ENCODE data around the gene PRDM16. TPM values are rescaled to one million over a fixed set of nuclear protein-coding genes. Genes with fewer than 3 reads are reported as not detected.

The PRDM16 gene
- total RNA-seq, 1 donor, result 6.5 TPM

GRCh38 chr1:3440300-3440681 is 371.3 kb downstream of the PRDM16 start:
- H4K20me1 ChIP-seq (ENCODE audit: insufficient read depth, low read length), result peaks cover 2% of the 10 kb centered on the region
- TF ChIP-seq CTCF (IDR thresholded peaks at IDR 0.05; ENCODE audit: extremely low read depth, low read depth, low read length), result no peak
- H3K9me3 ChIP-seq (ENCODE audit: low read depth, low read length), result no peaks in the 10 kb centered on the region
- H3K4me3 ChIP-seq (ENCODE audit: insufficient read depth, low read length), result no peak overlapping the region
- H3K36me3 ChIP-seq (ENCODE audit: insufficient read depth, low read length), result no peaks in the 10 kb centered on the region
- no peak overlapping the region for H2AFZ ChIP-seq (ENCODE audit: low read length)
- no peak overlapping the region for H3K4me2 ChIP-seq (ENCODE audit: insufficient read depth, low read length)
- peaks cover 35% of the 10 kb centered on the region for H3K27me3 ChIP-seq (ENCODE audit: insufficient read depth, low read length)
- no peak overlapping the region for H3K27ac ChIP-seq (ENCODE audit: low read depth, low read length)
- no peak for DNase-seq (ENCODE audit: insufficient read length, low spot score, missing footprints)
- no peaks in the 10 kb centered on the region for H3K4me1 ChIP-seq (ENCODE audit: insufficient read depth, low read length)
- no peaks in the 10 kb centered on the region for H3K79me2 ChIP-seq (ENCODE audit: insufficient read depth, low read length)

- Histone ChIP-seq H3K4me2 (ENCODE audit: insufficient read depth, low read length) (no peak overlapping the region), H3K4me3 (ENCODE audit: insufficient read depth, low read length) (no peak overlapping the region), H4K20me1 (ENCODE audit: insufficient read depth, low read length) (peaks cover 2% of the 10 kb centered on the region), H3K4me1 (ENCODE audit: insufficient read depth, low read length) (no peaks in the 10 kb centered on the region), H3K36me3 (ENCODE audit: insufficient read depth, low read length) (no peaks in the 10 kb centered on the region), H2AFZ (ENCODE audit: low read length) (no peak overlapping the region), H3K79me2 (ENCODE audit: insufficient read depth, low read length) (no peaks in the 10 kb centered on the region), H3K9me3 (ENCODE audit: low read depth, low read length) (no peaks in the 10 kb centered on the region), H3K27ac (ENCODE audit: low read depth, low read length) (no peak overlapping the region), H3K27me3 (ENCODE audit: insufficient read depth, low read length) (peaks cover 35% of the 10 kb centered on the region)
- no peak for DNase-seq (ENCODE audit: insufficient read length, low spot score, missing footprints)
- no peak for TF ChIP-seq CTCF (IDR thresholded peaks at IDR 0.05; ENCODE audit: extremely low read depth, low read depth, low read length)
These were observed 371.9 kb downstream of the PRDM16 start for GRCh38 chr1:3440711-3441409.

- Histone ChIP-seq H3K4me1 (ENCODE audit: insufficient read depth, low read length) (no peaks in the 10 kb centered on the region), H3K27me3 (ENCODE audit: insufficient read depth, low read length) (peaks cover 35% of the 10 kb centered on the region), H2AFZ (ENCODE audit: low read length) (no peak overlapping the region), H3K4me3 (ENCODE audit: insufficient read depth, low read length) (no peak overlapping the region), H3K27ac (ENCODE audit: low read depth, low read length) (no peak overlapping the region), H4K20me1 (ENCODE audit: insufficient read depth, low read length) (peaks cover 2% of the 10 kb centered on the region), H3K4me2 (ENCODE audit: insufficient read depth, low read length) (no peak overlapping the region), H3K36me3 (ENCODE audit: insufficient read depth, low read length) (no peaks in the 10 kb centered on the region), H3K79me2 (ENCODE audit: insufficient read depth, low read length) (no peaks in the 10 kb centered on the region), H3K9me3 (ENCODE audit: low read depth, low read length) (no peaks in the 10 kb centered on the region)
- TF ChIP-seq CTCF (IDR thresholded peaks at IDR 0.05; ENCODE audit: extremely low read depth, low read depth, low read length), result no peak
- DNase-seq (ENCODE audit: insufficient read length, low spot score, missing footprints), result no peak
These were observed 372.4 kb downstream of the PRDM16 start for GRCh38 chr1:3441410-3441847.

GRCh38 chr1:3441880-3442279 is 372.9 kb downstream of the PRDM16 start:
- no peaks in the 10 kb centered on the region for H3K4me1 ChIP-seq (ENCODE audit: insufficient read depth, low read length)
- no peaks in the 10 kb centered on the region for H3K79me2 ChIP-seq (ENCODE audit: insufficient read depth, low read length)
- peaks cover 35% of the 10 kb centered on the region for H3K27me3 ChIP-seq (ENCODE audit: insufficient read depth, low read length)
- no peak for DNase-seq (ENCODE audit: insufficient read length, low spot score, missing footprints)
- H3K9me3 ChIP-seq (ENCODE audit: low read depth, low read length), result no peaks in the 10 kb centered on the region
- no peak overlapping the region for H3K4me3 ChIP-seq (ENCODE audit: insufficient read depth, low read length)
- H2AFZ ChIP-seq (ENCODE audit: low read length), result no peak overlapping the region
- peaks cover 2% of the 10 kb centered on the region for H4K20me1 ChIP-seq (ENCODE audit: insufficient read depth, low read length)
- H3K36me3 ChIP-seq (ENCODE audit: insufficient read depth, low read length), result no peaks in the 10 kb centered on the region
- TF ChIP-seq CTCF (IDR thresholded peaks at IDR 0.05; ENCODE audit: extremely low read depth, low read depth, low read length), result no peak
- H3K4me2 ChIP-seq (ENCODE audit: insufficient read depth, low read length), result no peak overlapping the region
- no peak overlapping the region for H3K27ac ChIP-seq (ENCODE audit: low read depth, low read length)

Measured in osteoblast (primary cell).